HCT116 (cell line): ENCODE results near the gene OR1B1.

Source experiments
- CEBPB ChIP-seq: IDR thresholded peaks from 2 replicates; pipeline ENCODE4 v1.6.1; 2012; ENCODE audit warnings: low read depth
- EZH2 ChIP-seq: fragments of 200-600 bp; sonication (generic); IDR thresholded peaks from 2 replicates; pipeline ENCODE4 v1.6.1; 2017; ENCODE audit warnings: antibody characterized with exemption, mixed run types
- POLR2A ChIP-seq: IDR thresholded peaks from 2 replicates; pipeline ENCODE4 v1.7.0; 2011; ENCODE audit warnings: borderline replicate concordance; ENCODE audit not compliant: insufficient read depth, insufficient read length; ENCODE audit errors: extremely low read depth
- POLR2AphosphoS5 ChIP-seq: IDR thresholded peaks from 2 replicates; pipeline ENCODE4 v1.6.1; 2011; ENCODE audit warnings: mild to moderate bottlenecking, low read depth, low read length, moderate library complexity
- TF ChIP-seq, protein P1 (sequence below), 3 experiments: fragments of 200-600 bp in 1 of 3; sonication (generic) in 1 of 3; IDR thresholded peaks in 2 of 3; conservative IDR thresholded peaks in 1 of 3; 2 replicates each; pipeline ENCODE4 v1.5.1; 2012 to 2017; ENCODE audit warnings: low read depth in 2 of 3, low read length in 2 of 3, antibody characterized with exemption in 1 of 3, borderline replicate concordance in 1 of 3, control low read depth in 1 of 3, mild to moderate bottlenecking in 1 of 3, mixed read lengths in 1 of 3, mixed run types in 1 of 3, moderate library complexity in 1 of 3; ENCODE audit not compliant: insufficient read depth in 1 of 3
- TF ChIP-seq, protein P2 (sequence below): IDR thresholded peaks from 2 replicates; pipeline ENCODE4 v1.6.1; 2012
- TF ChIP-seq, protein P3 (sequence below): IDR thresholded peaks from 2 replicates; pipeline ENCODE4 v1.6.1; 2012; ENCODE audit warnings: low read depth

DNA sequence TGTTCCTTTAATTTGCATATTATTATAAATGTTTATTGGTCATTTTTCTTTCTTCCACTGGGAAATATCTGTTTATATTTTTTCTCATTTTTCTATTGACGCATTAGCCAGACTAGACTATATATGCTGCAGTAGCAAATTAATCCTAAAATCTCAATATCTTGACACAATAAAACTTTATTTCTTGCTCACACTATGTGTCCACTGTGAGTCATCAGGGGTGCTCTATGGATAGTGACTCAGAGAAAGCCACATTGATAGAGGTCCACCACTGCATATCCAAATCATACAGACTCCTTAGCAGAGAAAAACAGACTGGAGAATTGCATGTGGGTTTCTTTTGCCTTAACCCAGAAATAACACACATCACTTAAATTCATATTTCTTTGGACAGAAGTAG is 38.3 kb upstream of the OR1B1 start:
- TF ChIP-seq, protein P1, sequence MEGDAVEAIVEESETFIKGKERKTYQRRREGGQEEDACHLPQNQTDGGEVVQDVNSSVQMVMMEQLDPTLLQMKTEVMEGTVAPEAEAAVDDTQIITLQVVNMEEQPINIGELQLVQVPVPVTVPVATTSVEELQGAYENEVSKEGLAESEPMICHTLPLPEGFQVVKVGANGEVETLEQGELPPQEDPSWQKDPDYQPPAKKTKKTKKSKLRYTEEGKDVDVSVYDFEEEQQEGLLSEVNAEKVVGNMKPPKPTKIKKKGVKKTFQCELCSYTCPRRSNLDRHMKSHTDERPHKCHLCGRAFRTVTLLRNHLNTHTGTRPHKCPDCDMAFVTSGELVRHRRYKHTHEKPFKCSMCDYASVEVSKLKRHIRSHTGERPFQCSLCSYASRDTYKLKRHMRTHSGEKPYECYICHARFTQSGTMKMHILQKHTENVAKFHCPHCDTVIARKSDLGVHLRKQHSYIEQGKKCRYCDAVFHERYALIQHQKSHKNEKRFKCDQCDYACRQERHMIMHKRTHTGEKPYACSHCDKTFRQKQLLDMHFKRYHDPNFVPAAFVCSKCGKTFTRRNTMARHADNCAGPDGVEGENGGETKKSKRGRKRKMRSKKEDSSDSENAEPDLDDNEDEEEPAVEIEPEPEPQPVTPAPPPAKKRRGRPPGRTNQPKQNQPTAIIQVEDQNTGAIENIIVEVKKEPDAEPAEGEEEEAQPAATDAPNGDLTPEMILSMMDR (IDR thresholded peaks at IDR 0.05 in 2 of 3, conservative IDR thresholded peaks at IDR 0.05 in 1 of 3; ENCODE audit: borderline replicate concordance in 1 of 3, insufficient read depth in 1 of 3, low read depth in 2 of 3, low read length in 2 of 3): no peak
- no peak for TF ChIP-seq POLR2A
- TF ChIP-seq, protein P2, sequence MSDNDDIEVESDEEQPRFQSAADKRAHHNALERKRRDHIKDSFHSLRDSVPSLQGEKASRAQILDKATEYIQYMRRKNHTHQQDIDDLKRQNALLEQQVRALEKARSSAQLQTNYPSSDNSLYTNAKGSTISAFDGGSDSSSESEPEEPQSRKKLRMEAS: no peak
- TF ChIP-seq, protein P3, sequence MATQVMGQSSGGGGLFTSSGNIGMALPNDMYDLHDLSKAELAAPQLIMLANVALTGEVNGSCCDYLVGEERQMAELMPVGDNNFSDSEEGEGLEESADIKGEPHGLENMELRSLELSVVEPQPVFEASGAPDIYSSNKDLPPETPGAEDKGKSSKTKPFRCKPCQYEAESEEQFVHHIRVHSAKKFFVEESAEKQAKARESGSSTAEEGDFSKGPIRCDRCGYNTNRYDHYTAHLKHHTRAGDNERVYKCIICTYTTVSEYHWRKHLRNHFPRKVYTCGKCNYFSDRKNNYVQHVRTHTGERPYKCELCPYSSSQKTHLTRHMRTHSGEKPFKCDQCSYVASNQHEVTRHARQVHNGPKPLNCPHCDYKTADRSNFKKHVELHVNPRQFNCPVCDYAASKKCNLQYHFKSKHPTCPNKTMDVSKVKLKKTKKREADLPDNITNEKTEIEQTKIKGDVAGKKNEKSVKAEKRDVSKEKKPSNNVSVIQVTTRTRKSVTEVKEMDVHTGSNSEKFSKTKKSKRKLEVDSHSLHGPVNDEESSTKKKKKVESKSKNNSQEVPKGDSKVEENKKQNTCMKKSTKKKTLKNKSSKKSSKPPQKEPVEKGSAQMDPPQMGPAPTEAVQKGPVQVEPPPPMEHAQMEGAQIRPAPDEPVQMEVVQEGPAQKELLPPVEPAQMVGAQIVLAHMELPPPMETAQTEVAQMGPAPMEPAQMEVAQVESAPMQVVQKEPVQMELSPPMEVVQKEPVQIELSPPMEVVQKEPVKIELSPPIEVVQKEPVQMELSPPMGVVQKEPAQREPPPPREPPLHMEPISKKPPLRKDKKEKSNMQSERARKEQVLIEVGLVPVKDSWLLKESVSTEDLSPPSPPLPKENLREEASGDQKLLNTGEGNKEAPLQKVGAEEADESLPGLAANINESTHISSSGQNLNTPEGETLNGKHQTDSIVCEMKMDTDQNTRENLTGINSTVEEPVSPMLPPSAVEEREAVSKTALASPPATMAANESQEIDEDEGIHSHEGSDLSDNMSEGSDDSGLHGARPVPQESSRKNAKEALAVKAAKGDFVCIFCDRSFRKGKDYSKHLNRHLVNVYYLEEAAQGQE: no peak
- TF ChIP-seq CEBPB: no peak
- no peak for TF ChIP-seq POLR2AphosphoS5
- TF ChIP-seq EZH2: no peak
